ENCODE measurements around the gene DDX60. TPM values are rescaled to one million over a fixed set of nuclear protein-coding genes. Genes with fewer than 3 reads are reported as not detected.
"Not testable (repeated sequence)": the region's sequence is repeated elsewhere in the genome, so short reads cannot be mapped to it uniquely, and the experiment has no call there.

DDX60 gene
- total and polyA plus RNA-seq, 2 experiments from 2014 or later: 2.4 to 8.4 TPM

DNA sequence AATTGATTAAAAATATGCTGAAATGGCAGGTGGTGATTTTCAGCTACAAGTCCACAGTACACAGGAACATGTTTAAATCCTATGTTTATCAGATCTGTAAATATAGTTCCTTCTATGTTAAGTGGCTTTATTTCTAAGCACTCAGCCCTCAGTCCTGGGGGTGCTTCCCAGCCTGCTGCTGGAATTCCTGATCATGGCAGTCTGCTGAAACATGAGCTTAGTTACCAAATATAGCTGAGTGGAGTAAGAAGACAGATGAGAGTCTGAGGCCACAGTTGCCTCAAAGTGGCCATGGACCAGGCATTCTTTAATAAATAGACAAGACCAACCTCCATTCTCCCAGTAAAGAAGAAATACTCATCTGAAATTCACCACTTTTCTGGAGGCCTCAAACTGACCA lies 17.1 kb upstream of the DDX60 start:
- H3K27me3 ChIP-seq: no peaks in the 10 kb centered on the region

DNA sequence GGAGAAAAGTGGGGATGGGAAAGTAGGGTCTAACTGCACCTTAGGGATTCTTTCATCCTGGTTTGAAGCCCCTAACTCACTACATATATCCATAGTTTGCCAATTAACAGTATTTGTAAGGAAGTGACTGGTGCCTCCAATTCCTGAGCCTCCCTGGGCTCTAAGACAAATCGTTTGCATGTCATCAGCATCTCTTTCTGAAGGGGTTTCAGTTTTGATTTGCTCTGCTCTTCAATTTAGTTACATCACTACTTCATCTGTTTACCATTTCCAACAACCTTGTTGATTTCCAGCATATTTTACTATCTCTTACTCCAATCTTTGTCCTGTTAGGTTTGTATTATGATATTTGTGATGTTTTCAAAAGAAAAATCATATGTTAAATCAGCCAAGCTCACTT lies 15.5 kb upstream of the DDX60 start:
- H3K9me3 ChIP-seq (ENCODE audit: low read depth): no peaks in the 10 kb centered on the region
- no peaks in the 10 kb centered on the region for H4K20me1 ChIP-seq (ENCODE audit: insufficient read depth, poor library complexity, severe bottlenecking)
- TF ChIP-seq EZH2phosphoT487 (IDR thresholded peaks at IDR 0.05; ENCODE audit: low read depth, severe bottlenecking, unreplicated experiment) (no peak), EZH2 (IDR thresholded peaks at IDR 0.05; ENCODE audit: borderline replicate concordance) (no peak)
- TF ChIP-seq, protein P1, sequence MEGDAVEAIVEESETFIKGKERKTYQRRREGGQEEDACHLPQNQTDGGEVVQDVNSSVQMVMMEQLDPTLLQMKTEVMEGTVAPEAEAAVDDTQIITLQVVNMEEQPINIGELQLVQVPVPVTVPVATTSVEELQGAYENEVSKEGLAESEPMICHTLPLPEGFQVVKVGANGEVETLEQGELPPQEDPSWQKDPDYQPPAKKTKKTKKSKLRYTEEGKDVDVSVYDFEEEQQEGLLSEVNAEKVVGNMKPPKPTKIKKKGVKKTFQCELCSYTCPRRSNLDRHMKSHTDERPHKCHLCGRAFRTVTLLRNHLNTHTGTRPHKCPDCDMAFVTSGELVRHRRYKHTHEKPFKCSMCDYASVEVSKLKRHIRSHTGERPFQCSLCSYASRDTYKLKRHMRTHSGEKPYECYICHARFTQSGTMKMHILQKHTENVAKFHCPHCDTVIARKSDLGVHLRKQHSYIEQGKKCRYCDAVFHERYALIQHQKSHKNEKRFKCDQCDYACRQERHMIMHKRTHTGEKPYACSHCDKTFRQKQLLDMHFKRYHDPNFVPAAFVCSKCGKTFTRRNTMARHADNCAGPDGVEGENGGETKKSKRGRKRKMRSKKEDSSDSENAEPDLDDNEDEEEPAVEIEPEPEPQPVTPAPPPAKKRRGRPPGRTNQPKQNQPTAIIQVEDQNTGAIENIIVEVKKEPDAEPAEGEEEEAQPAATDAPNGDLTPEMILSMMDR (IDR thresholded peaks at IDR 0.05; ENCODE audit: poor library complexity): no peak
- no peaks in the 10 kb centered on the region for H3K36me3 ChIP-seq (replicated peaks; ENCODE audit: insufficient read depth, low read depth)
- no peak overlapping the region for H2AFZ ChIP-seq
- no peaks in the 10 kb centered on the region for H3K9me2 ChIP-seq (replicated peaks; ENCODE audit: insufficient read depth)
- H3K27ac ChIP-seq: no peak overlapping the region
- H3K4me3 ChIP-seq: no peak overlapping the region
- H3K4me1 ChIP-seq (ENCODE audit: insufficient read depth): no peaks in the 10 kb centered on the region
- WGBS (ENCODE audit: low lambda C conversion rate, missing lambda C conversion rate): 92% methylated on average over 1 of the region's 1 CpG
- no peaks in the 10 kb centered on the region for H3K27me3 ChIP-seq
- no peak overlapping the region for H3K4me2 ChIP-seq
- H3K79me2 ChIP-seq: no peaks in the 10 kb centered on the region
- no peak for DNase-seq (ENCODE audit: low spot score)

More for the DNA sequence above, 17.1 kb upstream of the DDX60 start:
- Histone ChIP-seq H3K79me2 (no peaks in the 10 kb centered on the region), H4K20me1 (ENCODE audit: insufficient read depth, poor library complexity, severe bottlenecking) (no peaks in the 10 kb centered on the region), H3K36me3 (replicated peaks; ENCODE audit: insufficient read depth, low read depth) (no peaks in the 10 kb centered on the region), H3K4me1 (ENCODE audit: insufficient read depth) (no peaks in the 10 kb centered on the region), H2AFZ (no peak overlapping the region), H3K9me2 (replicated peaks; ENCODE audit: insufficient read depth) (no peaks in the 10 kb centered on the region), H3K9me3 (ENCODE audit: low read depth) (no peaks in the 10 kb centered on the region), H3K4me3 (no peak overlapping the region), H3K27ac (no peak overlapping the region), H3K4me2 (no peak overlapping the region)
- TF ChIP-seq, protein P1 (IDR thresholded peaks at IDR 0.05; ENCODE audit: poor library complexity): no peak
- TF ChIP-seq EZH2phosphoT487 (IDR thresholded peaks at IDR 0.05; ENCODE audit: low read depth, severe bottlenecking, unreplicated experiment) (no peak), EZH2 (IDR thresholded peaks at IDR 0.05; ENCODE audit: borderline replicate concordance) (no peak)
- DNase-seq (ENCODE audit: low spot score): no peak

DNA sequence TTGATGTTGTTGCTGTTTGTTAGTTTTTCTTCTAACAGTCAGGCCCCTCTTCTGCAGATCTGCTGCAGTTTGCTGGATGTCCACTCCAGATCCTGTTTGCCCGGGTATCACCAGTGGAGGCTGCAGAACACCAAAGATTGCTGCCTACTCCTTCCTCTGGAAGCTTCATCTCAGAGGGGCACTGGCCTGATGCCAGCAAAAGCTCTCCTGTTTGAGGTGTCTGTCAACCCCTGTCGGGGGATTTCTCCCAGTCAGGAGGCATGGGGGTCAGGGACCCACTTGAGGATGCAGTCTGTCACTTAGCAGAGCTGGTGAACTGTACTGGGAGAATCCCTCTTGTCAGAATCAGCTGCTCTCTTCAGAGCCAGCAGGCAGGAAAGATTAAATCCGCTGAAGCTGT lies 12.0 kb upstream of the DDX60 start:
- not testable (repeated sequence) for H3K79me2 ChIP-seq, H3K27me3 ChIP-seq
- 80% methylated on average over 3 of the region's 3 CpGs for WGBS (ENCODE audit: low lambda C conversion rate, missing lambda C conversion rate)

GRCh38 chr4:168325591-168325990 lies 7.0 kb upstream of the DDX60 start:
- Histone ChIP-seq H2AFZ (no peak overlapping the region), H4K20me1 (ENCODE audit: insufficient read depth, poor library complexity, severe bottlenecking) (no peaks in the 10 kb centered on the region), H3K79me2 (no peaks in the 10 kb centered on the region), H3K4me3 (no peak overlapping the region), H3K4me2 (no peak overlapping the region), H3K9me2 (replicated peaks; ENCODE audit: insufficient read depth) (no peaks in the 10 kb centered on the region), H3K4me1 (ENCODE audit: insufficient read depth) (no peaks in the 10 kb centered on the region), H3K9me3 (ENCODE audit: low read depth) (no peaks in the 10 kb centered on the region), H3K27ac (no peak overlapping the region), H3K36me3 (replicated peaks; ENCODE audit: insufficient read depth, low read depth) (no peaks in the 10 kb centered on the region), H3K27me3 (no peaks in the 10 kb centered on the region)
- TF ChIP-seq EZH2 (IDR thresholded peaks at IDR 0.05; ENCODE audit: borderline replicate concordance) (no peak), EZH2phosphoT487 (IDR thresholded peaks at IDR 0.05; ENCODE audit: low read depth, severe bottlenecking, unreplicated experiment) (no peak)
- TF ChIP-seq, protein P1 (IDR thresholded peaks at IDR 0.05; ENCODE audit: poor library complexity): no peak
- 91% methylated on average over 4 of the region's 4 CpGs for WGBS (ENCODE audit: low lambda C conversion rate, missing lambda C conversion rate)
- DNase-seq (ENCODE audit: low spot score): no peak

More for the DNA sequence above, 12.0 kb upstream of the DDX60 start:
- H3K9me2 ChIP-seq (replicated peaks; ENCODE audit: insufficient read depth); H3K4me2 ChIP-seq; H3K9me3 ChIP-seq (ENCODE audit: low read depth); H3K4me3 ChIP-seq; H3K27ac ChIP-seq; DNase-seq (ENCODE audit: low spot score); H3K4me1 ChIP-seq (ENCODE audit: insufficient read depth); H3K36me3 ChIP-seq (replicated peaks; ENCODE audit: insufficient read depth, low read depth); H2AFZ ChIP-seq; H4K20me1 ChIP-seq (ENCODE audit: insufficient read depth, poor library complexity, severe bottlenecking): not testable (repeated sequence)

Data from hepatocyte (in vitro differentiated cells).